IMR-90 (cell line): Measurements from ENCODE around the gene ARHGAP15.

Experiments
- POLR2A ChIP-seq: IDR thresholded peaks from 2 replicates; pipeline ENCODE4 v1.6.1; 2012; ENCODE audit warnings: mild to moderate bottlenecking, low read depth, low read length
- RAD21 ChIP-seq: IDR thresholded peaks from 2 replicates; pipeline ENCODE4 v1.6.1; 2012; ENCODE audit warnings: low read length, improper control_type of control experiment

GRCh38 chr2:143282684-143283083, 153.5 kb downstream of the ARHGAP15 start:
- TF ChIP-seq POLR2A (no peak), RAD21 (no peak)
